Nephron (organoid): Measurements from ENCODE around the gene DOK5.

Experiments
- H3K27ac Mint-ChIP-seq, 3 experiments: 2 replicates each; pipeline ENCODE4 v1.8.0; 2020; ENCODE audit warnings: mixed read lengths in 3 of 3, mild to moderate bottlenecking in 2 of 3, moderate library complexity in 1 of 3
- H3K27me3 Mint-ChIP-seq: 2 replicates; pipeline ENCODE4 v1.8.0; 2021; ENCODE audit warnings: low read depth, mild to moderate bottlenecking, moderate library complexity, mixed read lengths
- H3K36me3 Mint-ChIP-seq: 2 replicates; pipeline ENCODE4 v1.8.0; 2020; ENCODE audit warnings: low read depth, mixed read lengths
- H3K4me1 Mint-ChIP-seq: 2 replicates; pipeline ENCODE4 v1.8.0; 2020; ENCODE audit warnings: mixed read lengths
- H3K4me3 Mint-ChIP-seq, 3 experiments: 2 replicates each; pipeline ENCODE4 v1.8.0; 2020; ENCODE audit warnings: mild to moderate bottlenecking in 3 of 3, mixed read lengths in 3 of 3, moderate library complexity in 2 of 3
- H3K9me3 Mint-ChIP-seq: 2 replicates; pipeline ENCODE4 v1.8.0; 2020; ENCODE audit warnings: mixed read lengths
- TF ChIP-seq, protein P1 (sequence below), 3 experiments: fragments of 200-600 bp; sonication (generic); IDR thresholded peaks; one replicate each; pipeline ENCODE4 v1.5.0; 2021; ENCODE audit warnings: antibody characterized with exemption in 3 of 3; ENCODE audit not compliant: unreplicated experiment in 3 of 3

Gene DOK5

DNA sequence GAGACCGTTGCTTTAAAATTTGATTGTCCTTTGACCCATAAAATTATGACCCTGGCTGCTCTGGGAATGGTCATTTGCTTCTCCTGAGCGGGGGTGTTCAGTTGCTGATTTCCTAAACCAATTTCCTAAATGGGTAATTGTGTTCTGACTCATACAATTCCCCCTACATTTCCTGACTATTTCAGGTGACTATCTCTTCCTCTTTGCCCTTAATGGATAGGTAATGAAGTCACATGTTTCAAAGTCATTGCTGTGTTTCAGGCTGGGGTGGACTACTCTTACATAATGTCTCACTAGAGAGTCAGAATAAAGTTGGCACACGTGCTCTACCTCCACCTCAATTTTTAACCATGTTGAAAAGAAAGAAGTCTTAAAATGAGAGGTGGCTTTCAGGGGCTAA lies 109.8 kb downstream of the DOK5 start:
- H3K9me3 Mint-ChIP-seq: peaks cover 17% of the 10 kb centered on the region
- no peak overlapping the region for H3K4me3 Mint-ChIP-seq
- H3K36me3 Mint-ChIP-seq: no peaks in the 10 kb centered on the region
- H3K27me3 Mint-ChIP-seq: no peaks in the 10 kb centered on the region
- TF ChIP-seq, protein P1, sequence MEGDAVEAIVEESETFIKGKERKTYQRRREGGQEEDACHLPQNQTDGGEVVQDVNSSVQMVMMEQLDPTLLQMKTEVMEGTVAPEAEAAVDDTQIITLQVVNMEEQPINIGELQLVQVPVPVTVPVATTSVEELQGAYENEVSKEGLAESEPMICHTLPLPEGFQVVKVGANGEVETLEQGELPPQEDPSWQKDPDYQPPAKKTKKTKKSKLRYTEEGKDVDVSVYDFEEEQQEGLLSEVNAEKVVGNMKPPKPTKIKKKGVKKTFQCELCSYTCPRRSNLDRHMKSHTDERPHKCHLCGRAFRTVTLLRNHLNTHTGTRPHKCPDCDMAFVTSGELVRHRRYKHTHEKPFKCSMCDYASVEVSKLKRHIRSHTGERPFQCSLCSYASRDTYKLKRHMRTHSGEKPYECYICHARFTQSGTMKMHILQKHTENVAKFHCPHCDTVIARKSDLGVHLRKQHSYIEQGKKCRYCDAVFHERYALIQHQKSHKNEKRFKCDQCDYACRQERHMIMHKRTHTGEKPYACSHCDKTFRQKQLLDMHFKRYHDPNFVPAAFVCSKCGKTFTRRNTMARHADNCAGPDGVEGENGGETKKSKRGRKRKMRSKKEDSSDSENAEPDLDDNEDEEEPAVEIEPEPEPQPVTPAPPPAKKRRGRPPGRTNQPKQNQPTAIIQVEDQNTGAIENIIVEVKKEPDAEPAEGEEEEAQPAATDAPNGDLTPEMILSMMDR (IDR thresholded peaks at IDR 0.05; ENCODE audit: unreplicated experiment in 3 of 3): no peak
- no peak overlapping the region for H3K27ac Mint-ChIP-seq
- H3K4me1 Mint-ChIP-seq: no peaks in the 10 kb centered on the region

DNA sequence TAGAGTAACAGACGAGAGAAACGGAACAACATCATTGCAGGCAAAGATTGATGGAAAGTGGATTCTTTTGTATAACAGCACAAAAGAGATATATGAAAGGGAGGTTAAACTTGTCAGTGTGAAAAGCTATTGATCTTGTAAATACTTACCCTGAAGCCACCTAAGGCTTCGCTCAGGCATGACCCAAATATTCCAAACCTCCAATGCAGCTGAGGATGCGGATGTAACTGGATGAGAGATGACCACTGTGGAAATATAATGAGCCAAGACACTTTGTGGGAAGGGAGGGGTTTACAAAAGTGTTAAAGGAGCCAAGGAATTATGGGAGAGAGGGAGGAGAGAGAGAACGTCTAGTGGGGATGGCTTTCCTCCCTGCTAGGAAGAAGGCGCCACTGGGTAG lies 112.0 kb downstream of the DOK5 start:
- H3K27ac Mint-ChIP-seq: no peak overlapping the region
- no peaks in the 10 kb centered on the region for H3K36me3 Mint-ChIP-seq
- H3K9me3 Mint-ChIP-seq: peaks cover 11% of the 10 kb centered on the region
- H3K27me3 Mint-ChIP-seq: no peaks in the 10 kb centered on the region
- H3K4me1 Mint-ChIP-seq: no peaks in the 10 kb centered on the region
- TF ChIP-seq, protein P1 (IDR thresholded peaks at IDR 0.05; ENCODE audit: unreplicated experiment in 3 of 3): no peak
- H3K4me3 Mint-ChIP-seq: no peak overlapping the region

DNA sequence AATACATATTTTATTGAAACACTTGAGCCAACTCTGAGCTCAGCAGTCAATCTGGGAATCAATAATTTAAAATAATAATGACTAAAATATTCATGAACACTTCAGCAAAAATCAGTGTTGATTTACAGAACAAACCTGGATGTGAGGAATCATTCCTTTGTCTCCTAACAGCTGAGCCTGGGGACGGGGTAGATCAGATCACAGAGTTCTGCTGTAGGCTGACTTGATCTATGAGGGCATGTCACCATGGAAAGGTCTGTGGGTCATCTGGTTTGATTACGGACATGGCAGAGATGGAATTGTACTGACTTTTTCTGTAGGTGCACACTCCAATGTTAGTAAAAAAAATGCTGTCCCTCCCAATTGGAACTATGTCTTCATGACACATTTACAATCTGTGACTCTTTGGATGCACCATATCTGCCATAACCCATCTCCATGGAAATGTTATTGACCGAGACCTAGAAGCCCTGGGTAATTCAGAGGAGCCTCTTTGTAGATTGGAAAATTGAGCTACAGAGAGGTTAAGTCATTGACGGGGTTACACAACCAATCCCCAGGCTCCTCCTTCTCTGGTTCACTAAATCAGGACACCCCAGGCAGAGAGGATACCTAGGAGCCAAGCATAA lies 114.1 kb downstream of the DOK5 start:
- H3K4me3 Mint-ChIP-seq: no peak overlapping the region
- H3K4me1 Mint-ChIP-seq: no peaks in the 10 kb centered on the region
- no peaks in the 10 kb centered on the region for H3K36me3 Mint-ChIP-seq
- H3K27ac Mint-ChIP-seq: no peak overlapping the region
- TF ChIP-seq, protein P1 (IDR thresholded peaks at IDR 0.05; ENCODE audit: unreplicated experiment in 3 of 3): no peak
- H3K27me3 Mint-ChIP-seq: no peaks in the 10 kb centered on the region
- no peaks in the 10 kb centered on the region for H3K9me3 Mint-ChIP-seq

DNA sequence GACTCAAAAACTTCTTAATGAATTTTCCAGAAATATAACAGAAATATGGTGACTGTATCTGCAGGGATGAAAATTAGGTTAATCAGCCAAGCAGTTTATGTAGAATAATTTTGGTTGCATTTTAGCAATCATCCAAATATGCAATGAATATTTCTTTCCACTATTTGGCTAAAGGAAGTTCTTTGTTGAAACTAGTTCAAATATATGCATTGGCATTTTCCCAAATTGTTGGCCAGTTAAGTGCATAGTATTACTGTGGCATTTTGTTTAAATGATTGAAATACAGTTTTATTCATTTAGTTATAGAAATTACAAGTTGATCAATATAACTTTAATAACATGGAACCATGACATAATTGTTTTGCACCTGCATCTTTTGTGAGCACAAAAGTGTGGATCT lies 115.5 kb downstream of the DOK5 start:
- Mint-ChIP-seq H3K9me3 (no peaks in the 10 kb centered on the region), H3K27me3 (no peaks in the 10 kb centered on the region), H3K27ac (no peak overlapping the region), H3K36me3 (no peaks in the 10 kb centered on the region), H3K4me1 (no peaks in the 10 kb centered on the region), H3K4me3 (no peak overlapping the region)
- TF ChIP-seq, protein P1 (IDR thresholded peaks at IDR 0.05; ENCODE audit: unreplicated experiment in 3 of 3): no peak

DNA sequence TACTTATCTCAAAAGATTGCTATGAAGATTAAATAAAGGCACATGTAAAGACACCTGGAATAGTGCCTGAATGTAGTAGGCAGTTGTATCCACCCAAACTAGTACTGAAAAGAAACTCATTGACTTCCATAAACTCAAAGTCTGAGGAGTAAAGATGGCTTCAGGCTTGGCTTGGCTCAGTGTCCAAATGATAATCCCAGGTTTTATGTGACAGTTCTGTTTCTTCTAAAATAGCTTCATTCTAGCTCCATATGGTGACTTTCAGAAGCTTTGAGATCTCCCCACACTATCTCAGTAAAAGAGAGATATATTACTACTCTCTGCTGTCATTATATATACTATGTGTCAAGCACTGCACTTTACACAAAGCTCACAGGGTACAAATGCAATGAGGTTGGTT lies 121.3 kb downstream of the DOK5 start:
- Mint-ChIP-seq H3K9me3 (peaks cover 5% of the 10 kb centered on the region), H3K36me3 (peaks cover 5% of the 10 kb centered on the region), H3K4me3 (no peak overlapping the region), H3K4me1 (no peaks in the 10 kb centered on the region), H3K27me3 (no peaks in the 10 kb centered on the region), H3K27ac (no peak overlapping the region)
- TF ChIP-seq, protein P1 (IDR thresholded peaks at IDR 0.05; ENCODE audit: unreplicated experiment in 3 of 3): no peak

DNA sequence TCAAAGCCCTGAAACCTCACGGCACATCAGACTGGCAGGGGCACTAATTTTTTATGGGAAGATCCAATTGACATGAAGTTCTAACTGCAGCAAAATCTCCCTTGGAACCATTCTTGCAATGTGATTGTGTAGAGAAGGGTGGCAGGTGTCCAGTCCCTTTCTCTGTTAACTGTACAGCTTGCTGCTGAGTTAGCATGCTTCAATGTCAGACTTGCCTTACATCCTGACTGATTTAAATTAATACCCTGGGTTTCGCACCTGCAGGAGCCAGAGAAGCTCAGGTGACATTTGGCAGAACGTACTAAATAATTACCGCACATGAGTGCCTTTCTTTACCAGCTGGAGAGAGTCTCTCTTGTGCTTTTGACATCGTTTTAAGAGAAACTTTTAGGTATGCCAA lies 123.0 kb downstream of the DOK5 start:
- no peaks in the 10 kb centered on the region for H3K27me3 Mint-ChIP-seq

More for the DNA sequence above, 123.0 kb downstream of the DOK5 start:
- Mint-ChIP-seq H3K4me1 (no peaks in the 10 kb centered on the region), H3K9me3 (peaks cover 9% of the 10 kb centered on the region), H3K4me3 (no peak overlapping the region), H3K27ac (no peak overlapping the region), H3K36me3 (peaks cover 5% of the 10 kb centered on the region)
- TF ChIP-seq, protein P1 (IDR thresholded peaks at IDR 0.05; ENCODE audit: unreplicated experiment in 3 of 3): no peak
